GM12873 (cell line): ENCODE data around the gene HEMGN.

ENCODE experiments used
- CTCF ChIP-seq: IDR thresholded peaks from 2 replicates; pipeline ENCODE4 v1.5.1; 2012; ENCODE audit warnings: low read depth, mild to moderate bottlenecking, moderate library complexity, low read length, control low read depth; ENCODE audit not compliant: insufficient read depth; ENCODE audit errors: missing control alignments

The HEMGN gene

GRCh38 chr9:97921959-97922724, 15.8 kb downstream of the HEMGN start, which contains the start of gene TRMO:
Gene TRMO (minus strand): TSS chr9:97922500. CDS start chr9:97922493, 7 bp downstream.
- peak; percentile 78 for TF ChIP-seq CTCF

GRCh38 chr9:97919217-97919813, 18.7 kb downstream of the HEMGN start:
- no peak for TF ChIP-seq CTCF

DNA sequence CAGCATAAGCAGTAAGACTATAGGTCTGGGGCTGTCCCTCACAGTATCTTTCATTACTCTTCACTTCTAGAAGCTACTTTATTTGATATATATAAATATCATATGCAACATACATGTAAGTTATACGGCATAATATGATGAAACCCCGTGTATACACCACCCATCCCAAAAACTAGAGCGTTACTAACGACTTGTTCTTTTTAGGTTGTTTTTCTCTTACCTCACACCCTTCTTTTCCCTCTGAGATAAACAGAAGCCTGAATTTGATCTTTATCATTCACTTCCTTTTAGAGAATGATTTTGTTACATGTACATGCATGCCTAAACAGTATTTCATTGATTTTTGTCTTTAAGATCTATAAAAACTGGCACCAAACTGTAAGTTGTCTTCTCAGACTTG, 19.4 kb downstream of the HEMGN start:
- no peak for TF ChIP-seq CTCF

GRCh38 chr9:97911970-97912369, 26.0 kb downstream of the HEMGN start:
- no peak for TF ChIP-seq CTCF

GRCh38 chr9:97911528-97911927, 26.4 kb downstream of the HEMGN start:
- TF ChIP-seq CTCF: no peak

DNA sequence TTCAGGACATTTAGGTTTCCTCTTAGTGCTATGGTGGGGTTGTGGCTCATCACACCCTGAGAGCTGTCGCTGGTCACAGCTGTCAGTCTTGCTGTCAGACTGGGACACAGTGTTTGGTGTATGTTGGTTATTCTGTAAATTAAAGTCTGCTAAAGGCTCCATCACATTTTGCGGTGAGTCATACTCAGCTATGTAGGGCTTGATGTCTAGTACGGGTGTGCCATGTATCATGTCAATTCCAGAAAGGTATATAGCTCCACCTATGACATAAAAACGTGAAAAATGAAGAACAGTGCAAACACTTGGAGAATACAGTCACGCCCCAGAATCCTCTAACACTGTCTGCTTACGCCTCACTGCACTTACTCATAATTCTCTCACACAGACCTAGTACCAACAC, 27.6 kb downstream of the HEMGN start:
- TF ChIP-seq CTCF: no peak

DNA sequence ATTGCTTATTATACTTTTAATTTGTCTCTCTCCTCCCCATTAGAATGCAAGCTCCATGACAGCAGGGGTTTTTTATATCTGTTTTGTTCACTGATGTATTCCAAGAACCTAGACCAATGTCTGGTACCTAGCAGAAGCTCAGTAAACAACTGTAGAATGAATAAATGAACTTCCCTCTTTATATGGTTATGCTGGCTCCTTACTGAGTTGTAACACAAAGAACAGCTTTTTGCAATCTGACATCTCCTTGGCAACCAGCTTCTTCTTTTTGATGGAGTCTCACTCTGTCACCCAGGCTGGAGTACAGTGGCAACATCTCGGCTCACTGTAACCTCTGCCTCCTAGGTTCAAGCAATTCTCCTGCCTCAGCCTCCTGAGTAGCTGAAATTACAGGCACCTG, 29.3 kb downstream of the HEMGN start:
- no peak for TF ChIP-seq CTCF
